ENCODE measurements around the gene RAP1GAP. TPM values are rescaled to one million over a fixed set of nuclear protein-coding genes. Genes with fewer than 3 reads are reported as not detected.
A peak's percentile ranks its signal among the peaks of the same experiment; 100 is the strongest.

Gene RAP1GAP
- total RNA-seq, 1 donor from 2014 or later, result 2.6 TPM

GRCh38 chr1:21653744-21654100, 15.4 kb downstream of the RAP1GAP start:
- Mint-ChIP-seq H3K4me1 (peaks cover 15% of the 10 kb centered on the region), H3K9me3 (no peaks in the 10 kb centered on the region), H3K27ac (no peak overlapping the region), H3K4me3 (no peak overlapping the region), H3K27me3 (ENCODE audit: insufficient read depth, low read depth) (peaks cover 36% of the 10 kb centered on the region), H3K36me3 (no peaks in the 10 kb centered on the region)
- Histone ChIP-seq H3K4me3 (no peak overlapping the region), H3K9me3 (ENCODE audit: low read depth) (no peaks in the 10 kb centered on the region), H3K9ac (no peak overlapping the region), H3K27ac (no peak overlapping the region), H3K4me1 (peaks cover 14% of the 10 kb centered on the region), H3K36me3 (no peaks in the 10 kb centered on the region), H3K27me3 (peaks cover 44% of the 10 kb centered on the region), H3K79me2 (ENCODE audit: low read depth) (no peaks in the 10 kb centered on the region), H3F3A (ENCODE audit: low read depth) (peaks cover 23% of the 10 kb centered on the region), H3K4me2 (no peak overlapping the region), H2AFZ (replicated peaks) (no peak overlapping the region), H4K20me1 (ENCODE audit: low read depth) (peaks cover 18% of the 10 kb centered on the region)
- TF ChIP-seq EZH2 (IDR thresholded peaks at IDR 0.05) (no peak), EZH2phosphoT487 (IDR thresholded peaks at IDR 0.05) (no peak)
- TF ChIP-seq, protein P1, sequence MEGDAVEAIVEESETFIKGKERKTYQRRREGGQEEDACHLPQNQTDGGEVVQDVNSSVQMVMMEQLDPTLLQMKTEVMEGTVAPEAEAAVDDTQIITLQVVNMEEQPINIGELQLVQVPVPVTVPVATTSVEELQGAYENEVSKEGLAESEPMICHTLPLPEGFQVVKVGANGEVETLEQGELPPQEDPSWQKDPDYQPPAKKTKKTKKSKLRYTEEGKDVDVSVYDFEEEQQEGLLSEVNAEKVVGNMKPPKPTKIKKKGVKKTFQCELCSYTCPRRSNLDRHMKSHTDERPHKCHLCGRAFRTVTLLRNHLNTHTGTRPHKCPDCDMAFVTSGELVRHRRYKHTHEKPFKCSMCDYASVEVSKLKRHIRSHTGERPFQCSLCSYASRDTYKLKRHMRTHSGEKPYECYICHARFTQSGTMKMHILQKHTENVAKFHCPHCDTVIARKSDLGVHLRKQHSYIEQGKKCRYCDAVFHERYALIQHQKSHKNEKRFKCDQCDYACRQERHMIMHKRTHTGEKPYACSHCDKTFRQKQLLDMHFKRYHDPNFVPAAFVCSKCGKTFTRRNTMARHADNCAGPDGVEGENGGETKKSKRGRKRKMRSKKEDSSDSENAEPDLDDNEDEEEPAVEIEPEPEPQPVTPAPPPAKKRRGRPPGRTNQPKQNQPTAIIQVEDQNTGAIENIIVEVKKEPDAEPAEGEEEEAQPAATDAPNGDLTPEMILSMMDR (IDR thresholded peaks at IDR 0.05), result no peak
- DNase-seq (ENCODE audit: low spot score), result no peak

DNA sequence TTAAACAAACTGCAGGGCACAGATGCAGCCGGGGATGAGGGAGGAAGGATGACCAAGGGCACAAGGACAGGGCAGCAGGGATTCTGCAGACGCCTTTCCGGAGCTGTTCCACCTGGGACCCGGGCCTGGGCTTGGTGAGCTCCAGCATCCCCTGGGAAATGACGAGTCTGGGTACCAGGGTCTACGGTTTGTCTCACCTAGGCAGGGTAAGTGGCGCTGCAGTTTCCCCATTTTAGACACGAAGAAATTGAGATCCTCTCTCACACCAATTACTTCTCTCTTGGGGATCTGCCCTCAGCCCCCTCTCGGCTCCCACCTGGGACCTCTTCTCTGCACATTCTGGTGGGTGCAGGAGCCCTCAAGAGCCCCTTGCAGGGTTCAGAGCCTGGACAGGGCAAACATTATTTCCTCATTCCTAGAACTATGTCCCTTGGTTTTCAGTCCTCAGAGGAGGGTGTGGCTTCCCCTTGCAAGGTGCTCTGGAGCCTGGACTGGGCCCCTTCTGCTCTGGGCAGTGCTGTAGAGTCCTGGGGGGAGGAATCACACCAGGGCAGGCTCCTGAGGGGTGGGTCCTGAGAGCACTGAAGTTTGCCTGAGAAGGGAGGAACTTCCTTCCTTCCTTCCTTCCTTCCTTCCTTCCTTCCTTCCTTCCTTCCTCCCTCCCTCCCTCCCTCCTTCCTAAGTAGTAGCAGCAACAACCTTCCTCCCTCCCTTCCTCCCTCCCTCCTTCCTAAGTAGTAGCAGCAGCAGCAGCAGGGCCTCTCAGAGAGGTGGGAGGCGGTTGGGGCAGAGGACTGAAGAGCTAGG, 16.0 kb downstream of the RAP1GAP start:
- Histone ChIP-seq H4K20me1 (ENCODE audit: low read depth) (peaks cover 17% of the 10 kb centered on the region), H3K4me3 (no peak overlapping the region), H3K27ac (no peak overlapping the region), H3F3A (ENCODE audit: low read depth) (peaks cover 23% of the 10 kb centered on the region), H3K4me1 (peaks cover 14% of the 10 kb centered on the region), H3K27me3 (peaks cover 44% of the 10 kb centered on the region), H3K36me3 (no peaks in the 10 kb centered on the region), H2AFZ (replicated peaks) (no peak overlapping the region), H3K9me3 (ENCODE audit: low read depth) (no peaks in the 10 kb centered on the region), H3K4me2 (no peak overlapping the region), H3K79me2 (ENCODE audit: low read depth) (no peaks in the 10 kb centered on the region), H3K9ac (no peak overlapping the region)
- Mint-ChIP-seq H3K9me3 (no peaks in the 10 kb centered on the region), H3K4me1 (peaks cover 15% of the 10 kb centered on the region), H3K36me3 (no peaks in the 10 kb centered on the region), H3K4me3 (peak overlapping the region; percentile 83), H3K27ac (no peak overlapping the region), H3K27me3 (ENCODE audit: insufficient read depth, low read depth) (peaks cover 40% of the 10 kb centered on the region)
- TF ChIP-seq EZH2 (IDR thresholded peaks at IDR 0.05), result no peak
- TF ChIP-seq, protein P1 (IDR thresholded peaks at IDR 0.05), result no peak
- no peak for TF ChIP-seq EZH2phosphoT487 (IDR thresholded peaks at IDR 0.05)
- no peak for DNase-seq (ENCODE audit: low spot score)

DNA sequence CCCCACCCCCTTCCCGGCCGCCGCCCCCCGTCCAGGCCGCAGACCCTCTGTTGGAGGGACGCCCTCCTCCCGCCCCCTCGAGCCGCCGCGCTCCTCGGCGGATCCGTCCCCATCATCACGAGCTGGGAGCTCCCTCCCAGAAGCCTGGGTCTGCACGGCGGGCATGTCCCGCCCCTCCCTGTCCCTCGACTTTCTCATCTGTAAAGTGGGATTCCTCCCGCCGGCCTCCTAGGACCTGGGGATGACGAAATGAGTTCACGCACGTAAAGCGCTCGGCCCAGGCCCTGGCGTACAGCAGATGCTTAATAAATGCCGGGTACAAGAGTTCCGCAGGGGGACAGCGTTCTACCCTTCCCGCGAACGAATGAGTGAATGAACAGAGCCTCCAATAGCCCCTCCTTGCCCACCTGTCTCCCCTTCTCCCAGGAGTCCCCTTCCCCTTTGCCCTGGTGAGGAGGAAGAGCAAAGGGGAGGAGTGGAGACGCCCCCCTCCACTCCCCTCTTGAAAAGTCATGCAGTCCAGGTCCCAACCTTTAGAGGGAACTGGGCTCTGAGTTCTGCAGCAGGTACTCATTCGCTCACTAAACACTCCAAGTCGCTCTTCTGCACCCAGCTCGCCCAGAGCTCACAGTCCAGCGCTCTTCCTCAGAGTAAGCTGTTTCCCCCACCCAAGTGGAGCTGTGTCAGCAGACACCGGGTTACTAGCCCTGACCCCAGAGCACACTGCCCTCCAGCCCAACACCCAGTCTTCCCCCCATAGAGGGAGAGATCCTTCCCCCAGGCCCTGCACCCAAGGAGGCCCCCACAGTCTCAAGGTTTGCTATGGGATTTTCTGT, 16.8 kb downstream of the RAP1GAP start:
- Mint-ChIP-seq H3K9me3 (no peaks in the 10 kb centered on the region), H3K4me1 (peaks cover 15% of the 10 kb centered on the region), H3K27ac (no peak overlapping the region), H3K4me3 (peak overlapping the region; percentile 83), H3K27me3 (ENCODE audit: insufficient read depth, low read depth) (peaks cover 44% of the 10 kb centered on the region), H3K36me3 (no peaks in the 10 kb centered on the region)
- Histone ChIP-seq H4K20me1 (ENCODE audit: low read depth) (peaks cover 21% of the 10 kb centered on the region), H3F3A (ENCODE audit: low read depth) (peaks cover 23% of the 10 kb centered on the region), H2AFZ (replicated peaks) (no peak overlapping the region), H3K4me1 (peaks cover 14% of the 10 kb centered on the region), H3K36me3 (no peaks in the 10 kb centered on the region), H3K27me3 (peaks cover 44% of the 10 kb centered on the region), H3K79me2 (ENCODE audit: low read depth) (no peaks in the 10 kb centered on the region), H3K9ac (no peak overlapping the region), H3K27ac (no peak overlapping the region), H3K9me3 (ENCODE audit: low read depth) (no peaks in the 10 kb centered on the region), H3K4me2 (peak overlapping the region; percentile 68), H3K4me3 (peak overlapping the region; percentile 39)
- peak; percentile 30 for DNase-seq (ENCODE audit: low spot score)
- TF ChIP-seq EZH2 (IDR thresholded peaks at IDR 0.05), result peak; percentile 24
- TF ChIP-seq EZH2phosphoT487 (IDR thresholded peaks at IDR 0.05), result no peak
